Smooth muscle cell (in vitro differentiated cells): ENCODE measurements around the gene CHN1. TPM values are rescaled to one million over a fixed set of nuclear protein-coding genes. Genes with fewer than 3 reads are reported as not detected.

ENCODE experiments used
- DNase-seq: peaks from one replicate; lab custom pipeline; 2025; ENCODE audit not compliant: unreplicated experiment; lab: John Stamatoyannopoulos, UW
- H2AFZ ChIP-seq: fragments of 200-600 bp; sonication (generic); 2 replicates; pipeline ENCODE4 v1.6.0; 2016; ENCODE audit warnings: antibody characterized with exemption, low read depth, mild to moderate bottlenecking
- H3F3A ChIP-seq: fragments of 200-600 bp; sonication (generic); 2 replicates; pipeline ENCODE4 v1.6.0; 2017; ENCODE audit warnings: antibody characterized with exemption, low read depth
- H3K27ac ChIP-seq: fragments of 200-600 bp; sonication (generic); 2 replicates; pipeline ENCODE4 v1.5.1; 2016; ENCODE audit warnings: low read depth, mild to moderate bottlenecking
- H3K27me3 ChIP-seq: fragments of 200-600 bp; sonication (generic); 2 replicates; pipeline ENCODE4 v1.6.1; 2016; ENCODE audit warnings: low read depth, mild to moderate bottlenecking
- H3K36me3 ChIP-seq: fragments of 200-600 bp; sonication (generic); 2 replicates; pipeline ENCODE4 v1.5.1; 2016; ENCODE audit warnings: low read depth
- H3K4me1 ChIP-seq: fragments of 200-600 bp; sonication (generic); 2 replicates; pipeline ENCODE4 v1.5.1; 2016; ENCODE audit warnings: low read depth
- H3K4me2 ChIP-seq: fragments of 200-600 bp; sonication (generic); 2 replicates; pipeline ENCODE4 v1.6.0; 2016; ENCODE audit warnings: mild to moderate bottlenecking
- H3K4me3 ChIP-seq: fragments of 200-600 bp; sonication (generic); 2 replicates; pipeline ENCODE4 v1.5.1; 2016; ENCODE audit warnings: mild to moderate bottlenecking
- H3K79me2 ChIP-seq: fragments of 200-600 bp; sonication (generic); 2 replicates; pipeline ENCODE4 v1.6.0; 2016; ENCODE audit warnings: low read depth, mild to moderate bottlenecking
- H3K9ac ChIP-seq: fragments of 200-600 bp; sonication (generic); 2 replicates; pipeline ENCODE4 v1.6.0; 2016; ENCODE audit warnings: low read depth
- H3K9me3 ChIP-seq: fragments of 200-600 bp; sonication (generic); replicated peaks from 2 replicates; pipeline ENCODE4 v1.5.1; 2016; ENCODE audit warnings: low read depth
- H4K20me1 ChIP-seq: fragments of 200-600 bp; sonication (generic); 2 replicates; pipeline ENCODE4 v1.6.0; 2016; ENCODE audit warnings: low read depth
- CTCF ChIP-seq: fragments of 200-600 bp; sonication (generic); IDR thresholded peaks from 2 replicates; pipeline ENCODE4 v1.5.1; 2017; ENCODE audit warnings: borderline replicate concordance, mild to moderate bottlenecking, antibody characterized with exemption; ENCODE audit not compliant: insufficient read depth, poor library complexity, severe bottlenecking
- WGBS: methylation state at CpG from one replicate; pipeline ENCODE4 v1.1.7; 2016; ENCODE audit warnings: low lambda C conversion rate; 5-methylcytosine and 5-hydroxymethylcytosine counted together
- polyA plus RNA-seq: library from polyadenylated mRNA; unstranded; fragments of >200 nt; fragmentation: Nextera tagmentation; extraction: Ambion mirVana; gene quantifications from 2 replicates; pipeline ENCODE4 v1.2.1, GENCODE V29; 2016
- total RNA-seq: library from RNA; depleted of rRNA; stranded (reverse); fragments of >200 nt; gene quantifications from 2 replicates; pipeline ENCODE4 v1.2.3, GENCODE V29; 2014

CHN1 gene
- total RNA-seq (33.5 and 40.4 TPM in 2 replicates), polyA plus RNA-seq (30.2 and 44.8 TPM in 2 replicates)

- no peak for TF ChIP-seq CTCF
- WGBS = under 1% methylated on average over 55 of the region's 89 CpGs
Measured at GRCh38 chr2:175004980-175005732, at the start of gene CHN1. CHN1 (minus strand) TSS chr2:175005381; CDS start chr2:175004912, 469 bp downstream.

GRCh38 chr2:175054340-175054739 is 49.2 kb upstream of the CHN1 start:
- H3K27me3 ChIP-seq = no peaks in the 10 kb centered on the region
- H3K79me2 ChIP-seq = no peaks in the 10 kb centered on the region
- H3K27ac ChIP-seq = no peak overlapping the region
- H3K4me3 ChIP-seq = no peak overlapping the region
- H2AFZ ChIP-seq = no peak overlapping the region
- WGBS = 99% methylated on average over 4 of the region's 4 CpGs
- DNase-seq = no peak
- no peaks in the 10 kb centered on the region for H3K36me3 ChIP-seq
- no peak for TF ChIP-seq CTCF
- no peaks in the 10 kb centered on the region for H3F3A ChIP-seq
- H3K4me2 ChIP-seq = no peak overlapping the region
- H4K20me1 ChIP-seq = no peaks in the 10 kb centered on the region
- no peak overlapping the region for H3K9ac ChIP-seq
- no peaks in the 10 kb centered on the region for H3K4me1 ChIP-seq
- no peaks in the 10 kb centered on the region for H3K9me3 ChIP-seq

More at GRCh38 chr2:175004980-175005732, at the start of gene CHN1:
- no peak within 1 kb of the TSS for H3K27ac ChIP-seq
- peak within 1 kb of the TSS; percentile 64 for H3K4me3 ChIP-seq
- H2AFZ ChIP-seq = peak within 1 kb of the TSS; percentile 60
- no peaks in the 10 kb centered on the region for H3K36me3 ChIP-seq
- H3K9ac ChIP-seq = no peak within 1 kb of the TSS
- DNase-seq = peak; percentile 11
- no peaks in the 10 kb centered on the region for H3F3A ChIP-seq
- H3K79me2 ChIP-seq = no peaks in the 10 kb centered on the region
- no peaks in the 10 kb centered on the region for H4K20me1 ChIP-seq
- no peaks in the 10 kb centered on the region for H3K9me3 ChIP-seq
- H3K27me3 ChIP-seq = peaks cover 41% of the 10 kb centered on the region
- peaks cover 35% of the 10 kb centered on the region for H3K4me1 ChIP-seq
- peak within 1 kb of the TSS; percentile 99 for H3K4me2 ChIP-seq

GRCh38 chr2:175049661-175050060 is 44.5 kb upstream of the CHN1 start:
- Histone ChIP-seq H2AFZ (no peak overlapping the region), H3K27ac (no peak overlapping the region), H3K9me3 (no peaks in the 10 kb centered on the region), H3K36me3 (no peaks in the 10 kb centered on the region), H3K79me2 (no peaks in the 10 kb centered on the region), H3F3A (no peaks in the 10 kb centered on the region), H4K20me1 (no peaks in the 10 kb centered on the region), H3K9ac (no peak overlapping the region), H3K27me3 (no peaks in the 10 kb centered on the region), H3K4me3 (no peak overlapping the region), H3K4me2 (no peak overlapping the region), H3K4me1 (no peaks in the 10 kb centered on the region)
- DNase-seq = no peak
- no peak for TF ChIP-seq CTCF

GRCh38 chr2:175048275-175048674 is 43.1 kb upstream of the CHN1 start:
- Histone ChIP-seq H3K4me3 (no peak overlapping the region), H3K27me3 (no peaks in the 10 kb centered on the region), H3K9ac (no peak overlapping the region), H3F3A (no peaks in the 10 kb centered on the region), H3K4me2 (no peak overlapping the region), H3K36me3 (no peaks in the 10 kb centered on the region), H2AFZ (no peak overlapping the region), H3K79me2 (no peaks in the 10 kb centered on the region), H3K27ac (no peak overlapping the region), H3K9me3 (no peaks in the 10 kb centered on the region), H3K4me1 (no peaks in the 10 kb centered on the region), H4K20me1 (no peaks in the 10 kb centered on the region)
- DNase-seq = no peak
- 95% methylated on average over 2 of the region's 2 CpGs for WGBS
- TF ChIP-seq CTCF = no peak
